CD4-positive, alpha-beta T cell treated with Interleukin-12 subunit alpha and Interleukin-12 subunit beta, for 1 hour (primary cell): Measurements from ENCODE around the gene MEGF11.

Source experiments
- DNase-seq: peaks from one replicate; pipeline ENCODE4 v3.0.0-alpha.2; 2020

MEGF11 gene

GRCh38 chr15:66047321-66048024 is 206.1 kb downstream of the MEGF11 start:
- no peak for DNase-seq

DNA sequence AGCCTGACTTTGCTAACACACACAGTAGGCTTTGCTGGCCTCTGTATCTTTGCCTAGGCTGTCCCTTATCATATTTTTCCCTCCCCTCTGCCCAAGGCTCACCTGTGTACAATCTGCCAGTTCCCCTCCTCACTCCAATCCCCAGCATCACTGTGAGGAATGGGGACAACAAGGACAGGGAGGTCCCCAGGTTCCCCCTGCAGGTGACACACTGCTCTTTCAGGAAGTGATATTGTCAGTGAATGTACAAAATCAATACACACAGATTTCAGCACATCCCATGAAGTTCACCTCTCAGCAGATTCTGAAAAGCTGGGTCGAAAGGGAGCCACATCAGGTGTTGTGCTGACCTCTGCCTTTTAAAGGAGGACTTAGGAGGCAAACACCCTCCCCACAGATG is 206.8 kb downstream of the MEGF11 start:
- no peak for DNase-seq

GRCh38 chr15:66046326-66046725 is 207.2 kb downstream of the MEGF11 start:
- DNase-seq = no peak

DNA sequence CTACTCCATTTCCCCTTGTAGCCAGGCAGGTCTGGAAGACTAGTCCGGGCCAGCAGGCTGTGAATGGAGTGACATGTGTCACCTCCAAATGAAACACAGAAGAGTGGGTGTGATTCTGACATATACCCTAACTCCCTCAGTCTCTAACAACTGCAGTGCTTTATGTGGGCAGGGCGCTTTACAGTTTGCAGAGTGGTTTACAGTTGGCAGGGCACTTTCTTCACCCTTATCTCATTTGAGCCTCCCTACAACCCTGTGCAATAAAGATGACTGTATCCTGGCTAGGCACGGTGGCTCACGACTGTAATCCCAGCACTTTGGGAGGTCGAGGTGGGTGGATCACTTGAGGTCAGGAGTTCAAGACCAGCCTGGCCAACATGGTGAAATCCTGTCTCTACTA is 208.0 kb downstream of the MEGF11 start:
- no peak for DNase-seq

DNA sequence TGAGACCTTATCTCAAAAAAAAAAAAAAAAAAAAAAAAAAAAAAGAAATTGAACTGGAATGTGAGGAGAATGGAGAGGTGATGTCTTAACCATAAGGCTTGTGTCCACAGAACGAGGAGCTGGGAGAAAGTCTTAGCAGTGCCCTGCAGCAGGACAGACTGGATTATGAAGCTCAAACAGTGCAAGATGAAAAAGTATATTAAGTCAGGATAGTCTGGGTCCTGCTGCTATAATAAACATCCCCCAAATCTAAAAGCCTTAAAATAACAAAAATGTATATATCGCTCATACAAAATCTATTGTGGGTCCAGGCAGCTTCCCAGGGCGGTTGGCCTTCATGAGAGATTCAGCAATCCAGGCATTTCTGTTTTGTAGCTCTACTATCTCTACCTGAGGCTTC is 208.7 kb downstream of the MEGF11 start:
- DNase-seq = no peak

GRCh38 chr15:66043264-66043663 is 210.3 kb downstream of the MEGF11 start:
- no peak for DNase-seq

DNA sequence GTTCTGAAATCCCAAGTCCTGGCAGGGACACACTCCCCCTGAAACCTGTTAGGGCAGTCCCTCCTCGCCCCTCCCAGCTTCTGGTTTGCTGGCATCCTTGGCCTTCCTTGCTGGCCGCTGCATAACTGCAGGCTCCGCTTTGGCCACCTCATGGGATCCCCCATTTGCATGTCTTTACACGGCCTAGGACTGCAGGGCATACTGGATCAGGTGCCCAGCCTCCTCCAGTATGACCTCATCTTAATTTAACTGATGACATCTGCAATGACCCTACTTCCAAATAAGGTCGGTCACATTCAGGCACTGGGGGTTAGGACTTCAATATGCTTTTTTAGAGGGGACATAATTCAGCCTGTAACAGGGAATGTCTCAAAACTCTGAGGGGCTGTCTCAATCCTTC is 210.9 kb downstream of the MEGF11 start:
- no peak for DNase-seq

DNA sequence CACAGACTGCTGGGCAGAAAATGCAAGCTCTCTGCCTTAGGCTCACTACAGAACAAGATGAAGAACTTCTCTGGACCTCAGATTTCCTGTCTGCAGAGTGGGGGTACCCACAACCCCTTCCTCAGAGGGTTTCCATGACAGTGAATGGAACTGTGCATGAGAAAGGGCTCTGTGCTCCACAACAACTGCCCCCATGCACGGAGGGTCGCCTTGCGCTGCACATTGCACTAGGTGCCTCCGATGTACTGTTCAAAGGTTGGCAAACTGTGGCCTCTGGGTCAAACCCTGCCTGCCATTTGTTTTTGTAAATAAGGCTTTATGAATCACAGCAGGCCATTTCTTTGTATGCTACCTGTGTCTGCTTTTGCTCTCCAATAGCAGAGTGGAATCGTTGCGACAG is 212.3 kb downstream of the MEGF11 start:
- DNase-seq = no peak

GRCh38 chr15:66040211-66040892 is 213.2 kb downstream of the MEGF11 start:
- no peak for DNase-seq

DNA sequence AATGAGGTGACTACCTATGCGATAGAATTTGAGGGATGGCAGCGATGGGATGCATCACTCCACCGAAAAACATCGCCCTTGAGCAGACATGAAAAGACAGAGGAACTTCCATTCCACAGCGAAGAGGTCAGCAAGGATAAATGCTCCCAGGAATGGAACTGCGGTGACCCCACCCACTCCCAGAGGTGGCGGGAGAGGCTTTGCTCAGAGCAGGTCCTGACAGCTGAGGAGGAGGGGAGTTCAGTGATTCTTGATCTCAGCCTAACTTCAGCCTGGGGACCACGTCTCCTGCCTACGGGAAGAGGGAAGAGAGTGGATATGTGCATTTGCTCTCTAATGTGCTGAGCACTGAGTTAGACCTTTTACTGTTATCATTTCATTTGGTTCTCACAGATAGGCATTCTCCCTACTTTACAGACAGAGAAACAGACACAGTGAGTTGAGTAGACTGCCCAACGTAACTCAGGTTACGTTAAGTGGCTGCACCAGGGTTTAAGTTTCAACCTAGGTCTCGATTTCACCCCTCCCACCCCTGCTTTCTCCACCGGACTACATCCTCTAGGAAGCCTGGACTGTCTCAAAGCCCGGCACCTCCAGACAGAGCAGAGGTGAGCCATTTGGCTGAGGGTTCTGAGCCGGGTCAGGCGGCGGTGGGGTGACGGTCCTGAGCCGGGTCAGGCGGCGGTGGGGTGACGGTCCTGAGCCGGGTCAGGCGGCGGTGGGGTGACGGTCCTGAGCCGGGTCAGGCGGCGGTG is 214.3 kb downstream of the MEGF11 start:
- DNase-seq = no peak

GRCh38 chr15:66038387-66039116 is 215.0 kb downstream of the MEGF11 start:
- no peak for DNase-seq

DNA sequence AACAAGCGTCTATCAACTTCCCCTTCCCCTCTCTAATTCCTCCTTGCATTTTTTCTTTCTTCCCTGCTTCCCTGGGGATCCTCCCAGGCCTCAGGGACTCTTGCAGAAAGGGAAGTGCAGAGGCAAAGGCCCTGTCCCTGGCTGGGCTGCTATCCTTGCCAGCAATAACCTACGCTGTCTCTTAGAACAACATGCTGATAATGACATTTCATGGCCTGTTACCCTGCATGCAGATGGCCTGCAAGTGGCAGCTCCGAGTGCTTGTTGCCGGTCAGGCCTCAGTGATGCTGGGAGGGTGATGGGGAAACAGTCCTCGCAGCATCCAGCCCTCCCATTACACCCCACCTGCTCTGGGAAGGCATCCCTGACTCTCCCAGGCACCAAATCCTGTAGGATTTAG is 216.7 kb downstream of the MEGF11 start:
- DNase-seq = no peak

DNA sequence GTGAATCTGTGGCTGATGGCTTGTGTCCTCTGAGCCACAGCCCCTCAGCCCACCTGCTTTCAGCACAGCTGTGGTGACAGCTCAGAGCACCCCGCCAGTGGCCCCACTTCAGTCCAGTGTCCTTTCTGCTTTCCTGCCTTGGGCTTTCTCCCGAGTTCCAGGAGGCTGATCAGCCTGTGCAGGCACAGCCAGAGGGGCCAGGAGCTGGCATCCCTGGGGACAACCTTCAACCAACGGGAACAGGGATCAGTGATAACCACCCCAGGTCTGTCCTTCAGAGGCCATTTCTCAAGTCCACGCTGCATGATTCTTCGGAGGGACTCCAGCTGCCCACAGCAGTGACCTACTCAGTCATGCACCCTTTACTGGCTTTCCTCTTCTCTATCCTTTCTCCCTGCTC is 217.6 kb downstream of the MEGF11 start:
- DNase-seq = no peak

GRCh38 chr15:66033143-66033542 is 220.4 kb downstream of the MEGF11 start:
- DNase-seq = no peak

DNA sequence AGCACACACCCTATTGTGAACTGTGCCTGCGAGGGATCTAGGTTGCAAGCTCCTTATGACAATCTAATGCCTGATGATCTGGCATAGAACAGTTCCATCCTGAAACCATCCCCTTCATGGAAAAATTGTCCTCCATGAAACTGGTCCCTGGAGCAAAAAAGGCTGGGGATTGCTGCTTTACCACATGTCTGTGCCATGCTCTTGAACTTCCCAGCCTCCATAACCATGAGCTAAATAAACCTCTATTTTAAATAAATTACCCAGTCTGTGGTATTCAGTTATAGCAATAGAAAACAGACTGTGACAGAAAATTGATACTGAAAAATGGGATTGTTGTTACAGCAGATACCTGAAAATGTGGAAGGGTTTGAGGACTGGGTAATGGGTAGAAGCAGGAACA is 221.5 kb downstream of the MEGF11 start:
- no peak for DNase-seq

- no peak for DNase-seq
Measured at GRCh38 chr15:66030650-66031049, 222.9 kb downstream of the MEGF11 start.

- DNase-seq = no peak
Measured at GRCh38 chr15:66029650-66030049, 223.9 kb downstream of the MEGF11 start.

- DNase-seq = no peak
Measured at GRCh38 chr15:66027268-66027805, 226.2 kb downstream of the MEGF11 start.

DNA sequence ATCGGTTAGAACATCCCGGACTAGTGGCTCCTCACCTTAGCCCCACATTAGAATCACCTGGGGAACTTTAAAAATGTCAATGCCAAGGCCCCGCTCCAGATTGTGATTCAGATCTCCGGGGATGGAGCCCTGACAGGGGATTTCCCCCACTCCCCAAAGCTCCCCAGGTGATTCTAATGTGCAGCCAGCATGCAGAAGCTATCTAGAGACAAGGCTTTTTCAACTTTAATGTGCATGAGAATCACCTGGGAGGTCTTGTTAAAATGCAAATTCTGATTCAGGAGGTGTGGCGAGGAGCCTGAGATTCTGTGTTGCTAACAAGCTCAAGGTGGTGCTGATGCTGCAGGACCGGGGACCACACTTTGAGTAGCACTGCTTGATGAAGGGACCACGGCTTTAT is 227.6 kb downstream of the MEGF11 start:
- DNase-seq = no peak

DNA sequence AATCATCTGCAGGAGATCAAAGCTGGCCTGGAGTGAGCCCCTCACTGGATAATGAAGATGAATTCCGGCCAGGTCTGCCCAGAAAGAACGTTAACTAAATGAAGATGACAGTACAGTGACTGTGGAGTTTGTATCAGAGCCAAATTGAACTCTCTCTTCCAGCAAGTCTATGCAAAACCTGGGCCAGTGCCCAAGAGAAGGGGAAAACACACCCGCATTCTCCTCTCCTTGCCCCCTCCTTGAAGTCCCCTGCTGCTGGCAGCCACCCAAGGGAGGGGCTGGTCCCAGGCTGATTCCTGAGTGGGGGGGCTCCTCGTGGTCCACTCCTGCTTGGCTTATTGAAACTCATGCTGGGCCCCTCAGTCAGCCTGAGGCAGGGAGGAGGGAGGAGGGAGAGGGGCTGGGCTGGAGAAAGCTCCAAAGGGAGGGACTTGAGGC is 228.5 kb downstream of the MEGF11 start:
- no peak for DNase-seq

- no peak for DNase-seq
Measured at GRCh38 chr15:66024116-66024515, 229.4 kb downstream of the MEGF11 start.

DNA sequence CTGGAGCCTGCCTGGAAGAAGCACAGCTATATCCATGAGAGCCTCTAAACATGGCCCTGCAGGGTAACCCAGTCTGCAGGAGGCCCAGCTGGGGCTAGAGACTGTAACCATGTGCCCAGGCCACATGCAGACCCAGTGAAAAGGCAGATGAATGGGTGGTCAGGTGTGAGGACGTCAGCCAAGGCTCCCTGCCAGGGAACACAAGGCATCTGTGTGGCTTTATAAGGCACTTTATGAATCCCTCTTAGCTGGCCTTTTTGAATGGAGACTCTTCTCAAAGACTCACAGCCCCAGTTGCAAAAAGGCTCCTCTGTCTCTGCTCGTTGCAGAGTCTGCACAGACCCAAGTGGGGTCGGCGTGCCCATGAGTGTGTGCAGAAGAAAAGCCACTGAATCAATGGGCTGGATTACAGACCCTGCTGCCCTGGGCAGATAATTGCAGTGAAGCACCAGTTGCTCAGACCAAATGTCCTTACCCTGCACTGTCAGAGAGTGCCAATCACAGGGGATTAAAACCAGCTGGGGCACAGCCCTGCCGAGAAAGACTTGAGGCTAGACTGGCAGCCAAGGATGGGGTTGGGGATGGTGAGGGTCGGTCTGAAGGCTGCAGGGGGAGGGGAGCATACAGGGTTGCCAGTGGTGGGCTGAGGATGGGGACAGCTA is 230.1 kb downstream of the MEGF11 start:
- no peak for DNase-seq

- no peak for DNase-seq
Measured at GRCh38 chr15:66022163-66022525, 231.4 kb downstream of the MEGF11 start.
